Natural killer cell (primary cell): Measurements from ENCODE around the gene MIS12. TPM values are rescaled to one million over a fixed set of nuclear protein-coding genes. Genes with fewer than 3 reads are reported as not detected.

Experiments
- ATAC-seq, 3 donors: fragments of 150-1000 bp in 2 of 3; fragments of 200-7000 bp in 1 of 3; cut with Tn5 transposase; 1 replicate in 1 of 3; 2 replicates in 2 of 3; pipeline ENCODE4 v1.10.0; 2021; ENCODE audit warnings: mild to moderate bottlenecking in 2 of 3, moderate library complexity in 2 of 3
- DNase-seq, 2 donors: peaks; one replicate each; pipeline versions ENCODE4 v3.0.0 to v3.0.0-alpha.2; 2013 to 2021; ENCODE audit warnings: mixed read lengths in 1 of 2
- H3K27ac ChIP-seq: one replicate; pipeline ENCODE4 v1.5.1; 2013; ENCODE audit warnings: mild to moderate bottlenecking, low read length
- H3K27me3 ChIP-seq: one replicate; pipeline ENCODE4 v1.6.1; 2013; ENCODE audit warnings: low read length; ENCODE audit not compliant: control insufficient read depth, insufficient read depth
- H3K36me3 ChIP-seq: one replicate; pipeline ENCODE4 v1.6.1; 2013; ENCODE audit warnings: low read length; ENCODE audit not compliant: control insufficient read depth, insufficient read depth
- H3K4me1 ChIP-seq: one replicate; pipeline ENCODE4 v1.6.1; 2013; ENCODE audit warnings: low read length; ENCODE audit not compliant: control insufficient read depth, insufficient read depth
- H3K4me3 ChIP-seq: one replicate; pipeline ENCODE4 v1.5.1; 2013; ENCODE audit warnings: low read length
- H3K9me3 ChIP-seq: one replicate; pipeline ENCODE4 v1.6.1; 2013; ENCODE audit warnings: low read length; ENCODE audit not compliant: control insufficient read depth, insufficient read depth
- H3K27ac Mint-ChIP-seq, 2 donors: one replicate each; pipeline ENCODE4 v1.8.0; 2022; ENCODE audit warnings: mild to moderate bottlenecking in 2 of 2, mixed read lengths in 2 of 2, moderate library complexity in 1 of 2
- H3K27me3 Mint-ChIP-seq, 2 donors: one replicate each; pipeline ENCODE4 v1.8.0; 2022; ENCODE audit warnings: low read depth in 2 of 2, mixed read lengths in 2 of 2
- H3K36me3 Mint-ChIP-seq: one replicate; pipeline ENCODE4 v1.8.0; 2022; ENCODE audit warnings: mixed read lengths
- H3K4me1 Mint-ChIP-seq, 2 donors: one replicate each; pipeline ENCODE4 v1.8.0; 2022; ENCODE audit warnings: mixed read lengths in 2 of 2
- H3K4me3 Mint-ChIP-seq: one replicate; pipeline ENCODE4 v1.8.0; 2022; ENCODE audit warnings: mild to moderate bottlenecking, moderate library complexity, mixed read lengths
- H3K9me3 Mint-ChIP-seq, 2 donors: one replicate each; pipeline ENCODE4 v1.8.0; 2022; ENCODE audit warnings: mixed read lengths in 2 of 2
- CTCF ChIP-seq: fragments of 200-600 bp; IDR thresholded peaks from one replicate; pipeline ENCODE4 v1.8.0; 2022; ENCODE audit warnings: antibody characterized with exemption
- WGBS: methylation state at CpG from one replicate; pipeline ENCODE4 v1.1.7; 2013; ENCODE audit warnings: missing lambda C conversion rate; ENCODE audit not compliant: insufficient coverage; 5-methylcytosine and 5-hydroxymethylcytosine counted together
- intact Hi-C: fragments of 100-400 bp; cut with micrococcal nuclease; formaldehyde crosslinking; loops from one replicate; pipeline ENCODE4 v1.14.2; 2022
- total RNA-seq, 4 donors: library from RNA; stranded (reverse); fragments of 120-200 nt in 1 of 4; gene quantifications; one replicate each; pipeline versions ENCODE4 v1.2.3 to v1.2.4, GENCODE V29; 2013 to 2022

The MIS12 gene
- total RNA-seq, 3 donors from 2014 or later (not counting 1 experiment from before 2014, with no cell fraction given), result 26.8 to 35.3 (median 29.3) TPM

- peak overlapping the region in 1 of 2 donors; percentile 56 for H3K27ac Mint-ChIP-seq
- TF ChIP-seq CTCF, result no peak
- Histone ChIP-seq H3K27ac (no peak overlapping the region), H3K36me3 (peaks cover 82% of the 10 kb centered on the region), H3K4me3 (no peak overlapping the region), H3K4me1 (no peaks in the 10 kb centered on the region), H3K27me3 (no peaks in the 10 kb centered on the region), H3K9me3 (no peaks in the 10 kb centered on the region)
- 97% methylated on average over 11 of the region's 11 CpGs for WGBS
- H3K36me3 Mint-ChIP-seq, result peaks cover 18% of the 10 kb centered on the region
- ATAC-seq (no peak), DNase-seq (no peak)
- no peak overlapping the region for H3K4me3 Mint-ChIP-seq
- peaks cover 0 to 4% of the 10 kb centered on the region in 2 donors for H3K4me1 Mint-ChIP-seq
- no peaks in the 10 kb centered on the region for H3K9me3 Mint-ChIP-seq
- H3K27me3 Mint-ChIP-seq, result no peaks in the 10 kb centered on the region
- intact Hi-C loops, result loop anchor here (5.0 kb wide), 1 partner anchor 190 kb away; no protein-coding TSS in a partner anchor
These were observed 50.7 kb downstream of the MIS12 start for GRCh38 chr17:5536866-5537650.

- no peak for TF ChIP-seq CTCF
- 97% methylated on average over 8 of the region's 8 CpGs for WGBS
- ATAC-seq, result no peak
- Mint-ChIP-seq H3K27ac (no peak overlapping the region), H3K36me3 (peaks cover 13% of the 10 kb centered on the region), H3K4me3 (no peak overlapping the region), H3K4me1 (peaks cover under 1 to 4% of the 10 kb centered on the region in 2 donors), H3K27me3 (no peaks in the 10 kb centered on the region), H3K9me3 (no peaks in the 10 kb centered on the region)
- Histone ChIP-seq H3K4me1 (no peaks in the 10 kb centered on the region), H3K27me3 (no peaks in the 10 kb centered on the region), H3K27ac (no peak overlapping the region), H3K4me3 (no peak overlapping the region), H3K36me3 (peaks cover 83% of the 10 kb centered on the region), H3K9me3 (no peaks in the 10 kb centered on the region)
- intact Hi-C loops, result loop anchor here (5.0 kb wide), 1 partner anchor 192 kb away; no protein-coding TSS in a partner anchor
- no peak for DNase-seq
These were observed 52.9 kb downstream of the MIS12 start for GRCh38 chr17:5539286-5539685.

GRCh38 chr17:5540321-5540720 lies 54.0 kb downstream of the MIS12 start:
- no peaks in the 10 kb centered on the region for H3K27me3 Mint-ChIP-seq
- H3K27ac Mint-ChIP-seq, result no peak overlapping the region
- no peak for ATAC-seq
- peaks cover 84% of the 10 kb centered on the region for H3K36me3 ChIP-seq
- TF ChIP-seq CTCF, result no peak
- no peak for DNase-seq
- peaks cover 4 to 7% of the 10 kb centered on the region in 2 donors for H3K4me1 Mint-ChIP-seq
- intact Hi-C loops, result no loop called here
- 98% methylated on average over 7 of the region's 7 CpGs for WGBS
- H3K4me1 ChIP-seq, result no peaks in the 10 kb centered on the region
- H3K4me3 Mint-ChIP-seq, result no peak overlapping the region
- no peak overlapping the region for H3K27ac ChIP-seq
- H3K36me3 Mint-ChIP-seq, result peaks cover 13% of the 10 kb centered on the region
- H3K9me3 ChIP-seq, result no peaks in the 10 kb centered on the region
- no peaks in the 10 kb centered on the region for H3K9me3 Mint-ChIP-seq
- no peak overlapping the region for H3K4me3 ChIP-seq
- no peaks in the 10 kb centered on the region for H3K27me3 ChIP-seq

Other genes with a start within 250 kb of the MIS12 start
- gene RABEP1, start 204.3 kb upstream of the MIS12 start, total RNA-seq, result 10 to 100 TPM; 44.1 to 64.0 (median 44.2) TPM
- gene NUP88, start 66.9 kb upstream of the MIS12 start, total RNA-seq, result 100 to 1,000 TPM; 112 to 136 (median 125) TPM
- 10 to 100 TPM; 61.8 to 87.7 (median 74.4) TPM for gene RPAIN, start 66.4 kb upstream of the MIS12 start, total RNA-seq
- 10 to 100 TPM; 38.1 to 40.8 (median 40.0) TPM for gene C1QBP, start 47.4 kb upstream of the MIS12 start, total RNA-seq
- 1 to 10 TPM; 5.5 to 8.8 (median 7.7) TPM for gene DHX33, start 17.6 kb upstream of the MIS12 start, total RNA-seq
- gene DERL2, start 388 bp upstream of the MIS12 start, total RNA-seq, result 100 to 1,000 TPM in 1 of 3 donors, 10 to 100 TPM in 2; 86.0 to 105 (median 94.3) TPM
- gene NLRP1, start 97.9 kb downstream of the MIS12 start, total RNA-seq, result 100 to 1,000 TPM; 206 to 237 (median 209) TPM